ENCODE results near the gene FKBP14. TPM values are rescaled to one million over a fixed set of nuclear protein-coding genes. Genes with fewer than 3 reads are reported as not detected.

Gene FKBP14
- total and polyA plus RNA-seq, 9 of the 15 experiments (the other 6 are each of a cell fraction or from before 2014, with no cell fraction given), result 5.3 to 27.9 (median 14.3) TPM

GRCh38 chr7:30040938-30041337, 14.4 kb upstream of the FKBP14 start:
- no peak for FAIRE-seq
- Histone ChIP-seq H3K9me1 (ENCODE audit: control insufficient read depth, insufficient read depth, low read length) (no peaks in the 10 kb centered on the region), H3K4me1 (replicated peaks in 1 of 2; ENCODE audit: control insufficient read depth in 2 of 2, insufficient read depth in 2 of 2, low read length in 2 of 2) (no peaks in the 10 kb centered on the region)

More at GRCh38 chr7:30040938-30041337, 14.4 kb upstream of the FKBP14 start:
- no peak overlapping the region for H3K27ac ChIP-seq (ENCODE audit: extremely low read depth, low read depth, low read length)
- no peak overlapping the region for H3K9ac ChIP-seq (ENCODE audit: insufficient read depth in 1 of 2, low read depth in 2 of 2, low read length in 2 of 2)
- no peaks in the 10 kb centered on the region for H3K9me3 ChIP-seq (replicated peaks; ENCODE audit: control insufficient read depth, insufficient read depth, low read depth, low read length)
- peaks cover 3% of the 10 kb centered on the region; the same call in 1 of the 3 replicates for H3K79me2 ChIP-seq (ENCODE audit: control insufficient read depth, insufficient read depth, low read length)
- ChIA-PET POLR2A (interaction anchor here (1.3 to 1.9 kb wide), 2 partner anchors 14 to 33 kb away, joined by 3 to 6 read pairs; partner anchors contain the start of gene FKBP14), CTCF (ENCODE audit: low intra/inter-chr PET ratio) (no interaction called here)
- peaks cover 6% of the 10 kb centered on the region; the same call in 2 of the 3 replicates for H3K36me3 ChIP-seq (ENCODE audit: control insufficient read depth, insufficient read depth, low read length)
- no peaks in the 10 kb centered on the region for H3K27me3 ChIP-seq (ENCODE audit: control insufficient read depth in 2 of 2, insufficient read depth in 2 of 2, low read length in 2 of 2)
- no peaks in the 10 kb centered on the region for H4K20me1 ChIP-seq (replicated peaks; ENCODE audit: control insufficient read depth, insufficient read depth, low read length)
- H3K4me2 ChIP-seq (ENCODE audit: insufficient read depth, low read length), result no peak overlapping the region
- in situ Hi-C loops (cut with MboI), result no loop called here
- ATAC-seq (no peak), DNase-seq (ENCODE audit: extremely low read depth in 1 of 4, low spot score in 3 of 4) (no peak)
- TF ChIP-seq PHB (CRISPR knock-in tag; IDR thresholded peaks at IDR 0.05), result no peak
- TF ChIP-seq ZNF175 (CRISPR knock-in tag; IDR thresholded peaks at IDR 0.05; ENCODE audit: low read depth), result no peak
- TF ChIP-seq POLR2B (IDR thresholded peaks at IDR 0.05; ENCODE audit: low read depth, partially characterized antibody), result no peak
- no peak for TF ChIP-seq MED1 (CRISPR knock-in tag; IDR thresholded peaks at IDR 0.05; ENCODE audit: borderline replicate concordance)
- no peak for TF ChIP-seq E2F5 (CRISPR knock-in tag; IDR thresholded peaks at IDR 0.05)
- no peak for TF ChIP-seq RFX1 (IDR thresholded peaks at IDR 0.05)
- no peak for TF ChIP-seq SMAD1 (IDR thresholded peaks at IDR 0.05; ENCODE audit: low read depth, low read length, partially characterized antibody)
- intact Hi-C loops (cut with micrococcal nuclease), result no loop called here
- H2AFZ ChIP-seq (ENCODE audit: low read depth, low read length), result no peak overlapping the region
- BruUV-seq (replicated peaks), result no TSS peak
- H3K4me3 ChIP-seq, result no peak overlapping the region
